GM18861 (cell line): Measurements from ENCODE around the gene IL10RA.
A peak's percentile ranks its signal among the peaks of the same experiment; 100 is the strongest.
"Not testable (repeated sequence)": the region's sequence is repeated elsewhere in the genome, so short reads cannot be mapped to it uniquely, and the experiment has no call there.

Source experiments
- ATAC-seq: cut with Tn5 transposase; IDR thresholded peaks from one replicate; pipeline ENCODE4 v1.9.1; 2021; ENCODE audit not compliant: unreplicated experiment

IL10RA gene

DNA sequence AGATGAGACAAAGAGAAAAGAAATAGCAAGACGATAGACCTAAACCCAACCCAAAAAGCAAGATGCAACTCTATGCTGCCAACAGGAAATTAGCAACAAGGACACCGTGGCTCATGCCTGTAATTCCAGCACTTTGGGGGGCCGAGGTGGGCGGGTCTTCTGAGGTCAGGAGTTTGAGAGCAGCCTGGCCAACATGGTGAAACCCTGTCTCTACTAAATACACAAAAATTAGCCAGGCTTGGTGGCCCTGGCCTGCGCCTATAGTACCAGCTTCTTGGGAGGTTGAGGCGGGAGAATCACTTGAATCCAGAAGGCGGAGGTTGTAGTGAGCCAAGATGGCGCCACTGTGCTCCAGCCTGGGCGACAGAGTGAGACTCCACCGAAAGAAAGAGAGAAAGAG lies 24.3 kb upstream of the IL10RA start:
- ATAC-seq = no peak

DNA sequence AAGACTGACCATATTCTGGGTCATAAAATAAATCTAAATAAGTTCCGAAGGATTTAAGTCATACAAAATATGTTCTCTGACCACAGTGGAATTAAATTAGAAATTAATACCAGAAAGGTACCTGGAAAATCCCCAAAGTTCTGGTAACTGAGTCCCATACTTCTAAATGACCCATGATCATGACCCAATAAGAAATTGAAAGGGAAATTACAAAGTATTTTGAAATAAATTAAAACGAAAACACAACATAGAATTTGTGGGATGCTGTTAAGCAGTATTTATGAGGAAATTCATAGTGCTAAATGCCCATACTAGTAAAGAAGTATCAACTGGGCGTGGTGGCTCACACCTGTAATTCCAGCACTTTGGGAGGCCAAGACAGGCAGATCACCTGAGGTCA lies 23.4 kb upstream of the IL10RA start:
- ATAC-seq = no peak

DNA sequence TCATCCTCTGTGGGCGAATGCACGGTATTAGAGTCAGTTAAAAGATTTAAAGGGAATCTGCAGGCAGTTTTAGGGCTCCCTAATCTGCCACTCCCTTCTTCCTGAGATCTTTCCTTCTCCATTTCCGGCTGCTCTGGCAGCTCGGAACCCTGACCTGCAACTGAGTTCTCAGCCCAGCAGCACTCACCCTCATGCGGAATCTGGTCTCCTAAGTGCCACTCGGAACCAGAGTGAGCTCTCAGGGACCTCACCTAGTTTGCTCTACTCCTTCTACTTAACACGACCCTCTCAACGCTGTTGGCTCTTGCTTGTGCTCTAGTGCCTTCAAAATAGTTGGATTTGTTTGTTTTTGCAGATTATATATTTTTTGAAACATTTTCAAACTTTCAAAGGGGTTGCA lies 19.3 kb upstream of the IL10RA start:
- no peak for ATAC-seq

DNA sequence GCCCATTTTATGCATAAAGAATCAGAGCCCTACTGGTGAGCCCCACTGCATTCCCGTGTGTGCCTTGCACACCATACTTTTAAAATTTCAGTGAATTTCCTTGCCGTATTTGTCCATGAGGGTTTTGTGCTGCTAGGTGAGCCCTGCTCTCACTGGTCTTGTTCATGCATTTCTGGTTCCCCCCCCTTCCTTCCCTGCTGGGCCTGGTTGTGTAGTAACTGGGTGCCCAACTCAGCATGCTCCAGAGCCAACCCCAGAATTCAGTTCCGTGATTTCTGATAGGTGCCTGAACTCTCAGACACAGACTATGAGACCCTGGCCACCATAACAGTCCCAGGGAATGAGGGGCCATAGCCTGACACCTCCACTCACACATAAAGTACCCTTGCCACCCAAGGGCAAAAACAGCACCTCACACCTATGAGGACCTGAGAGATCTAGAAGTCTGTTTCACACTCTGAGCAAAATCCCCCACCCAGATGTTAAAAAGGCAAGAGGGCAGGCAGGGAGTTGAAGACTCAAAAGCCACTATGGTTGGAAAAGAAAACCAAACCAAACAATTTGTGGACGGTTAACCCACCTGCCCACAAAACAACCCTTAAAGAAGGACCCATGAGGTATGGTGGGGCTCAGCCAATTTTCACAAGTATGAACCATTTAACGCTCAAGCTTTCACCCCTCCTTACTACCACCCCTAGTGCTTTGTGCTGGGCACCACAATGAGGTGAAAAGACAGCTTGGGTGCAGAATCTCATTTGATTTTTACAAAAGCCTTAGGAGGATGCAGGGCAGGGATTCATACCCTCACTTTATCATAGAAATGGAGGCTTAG lies 16.8 kb upstream of the IL10RA start:
- no peak for ATAC-seq

DNA sequence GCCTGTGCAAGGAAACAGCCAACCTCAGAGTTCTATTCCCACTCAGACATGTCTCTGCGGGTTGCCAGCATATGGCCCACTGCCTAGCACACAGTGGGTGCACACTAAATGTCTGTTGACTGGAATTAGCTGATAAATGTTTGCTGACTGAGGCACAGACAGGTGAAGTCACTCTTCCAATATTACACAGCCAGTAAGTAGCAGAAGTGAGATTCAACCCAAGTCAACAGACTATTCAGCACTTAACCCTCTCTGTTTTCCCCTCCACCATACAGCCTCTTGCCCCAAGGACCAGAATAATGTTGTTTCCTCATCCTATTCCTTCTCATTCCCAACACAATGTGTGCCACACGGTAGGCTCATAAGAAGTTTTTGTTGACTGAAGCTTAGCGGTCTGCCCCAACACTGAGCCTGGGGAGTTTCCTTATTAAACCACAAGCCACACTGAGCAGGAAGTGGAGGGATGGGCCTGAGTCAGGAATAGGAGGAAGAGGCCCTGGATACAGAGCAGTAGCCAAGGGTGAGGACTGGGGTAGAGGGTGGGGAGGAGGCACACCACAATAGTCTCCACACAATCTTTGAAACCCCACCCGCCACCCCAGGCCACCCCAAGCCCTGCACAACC lies 15.7 kb upstream of the IL10RA start:
- no peak for ATAC-seq

DNA sequence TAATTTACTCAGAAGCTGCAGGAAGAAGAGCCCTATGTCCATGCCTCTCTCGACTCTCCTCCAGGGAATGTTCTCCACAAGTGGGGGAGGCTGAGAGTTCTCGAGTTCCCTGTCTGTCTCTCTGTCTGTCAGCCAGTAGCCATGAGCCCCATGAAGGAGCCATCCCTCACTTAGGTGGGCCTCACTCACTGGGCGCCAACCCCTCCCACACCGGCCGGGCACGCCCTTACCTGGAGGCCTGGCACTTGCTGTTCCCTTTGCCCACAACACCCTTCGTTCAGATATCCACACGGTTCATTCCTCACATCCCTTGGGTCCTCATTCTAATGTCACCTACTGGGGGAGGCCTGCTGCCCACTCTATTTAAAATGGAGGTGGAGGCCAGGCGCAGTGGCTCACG lies 14.2 kb upstream of the IL10RA start:
- ATAC-seq = no peak

DNA sequence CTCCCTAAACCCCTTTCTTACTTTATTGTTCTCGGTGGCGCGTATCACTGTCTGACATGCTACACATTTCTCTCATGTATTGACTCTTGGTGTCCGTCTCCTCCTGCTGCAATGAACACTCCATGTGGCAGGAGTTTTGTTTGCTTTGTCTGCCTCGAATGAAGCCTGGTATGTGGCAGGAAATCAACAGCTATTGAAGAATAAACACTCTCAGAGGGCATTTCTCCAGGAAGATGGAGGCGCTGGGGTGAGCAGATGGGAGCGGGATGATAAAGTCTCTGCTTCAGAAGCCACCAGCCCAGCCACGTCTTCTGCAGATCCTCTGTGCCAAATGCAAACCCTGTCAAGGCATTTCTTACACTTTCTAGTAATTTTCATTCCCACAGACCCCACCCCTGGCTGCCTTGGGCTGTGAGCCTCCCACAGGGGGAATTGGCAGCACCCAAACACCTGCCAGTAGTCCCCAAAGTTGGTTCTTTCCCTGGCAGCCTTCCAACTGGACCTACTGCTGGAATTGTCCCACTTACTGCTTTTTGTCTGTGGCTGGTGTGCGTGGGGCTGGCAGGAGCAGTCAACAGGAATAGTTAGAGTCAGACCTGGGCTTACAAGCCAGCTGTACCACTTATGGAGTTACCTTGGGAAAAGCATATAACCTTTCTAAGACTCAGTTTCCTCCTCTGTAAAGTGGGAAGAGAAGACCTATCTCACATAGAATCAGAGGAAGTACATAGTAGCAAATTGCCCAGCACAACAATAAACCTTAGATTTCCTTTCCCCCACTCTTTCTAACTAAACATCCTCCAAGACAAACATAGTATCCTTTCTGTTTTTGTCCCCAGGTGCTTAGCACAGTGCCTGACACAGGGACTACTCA lies 13.3 kb upstream of the IL10RA start:
- no peak for ATAC-seq

DNA sequence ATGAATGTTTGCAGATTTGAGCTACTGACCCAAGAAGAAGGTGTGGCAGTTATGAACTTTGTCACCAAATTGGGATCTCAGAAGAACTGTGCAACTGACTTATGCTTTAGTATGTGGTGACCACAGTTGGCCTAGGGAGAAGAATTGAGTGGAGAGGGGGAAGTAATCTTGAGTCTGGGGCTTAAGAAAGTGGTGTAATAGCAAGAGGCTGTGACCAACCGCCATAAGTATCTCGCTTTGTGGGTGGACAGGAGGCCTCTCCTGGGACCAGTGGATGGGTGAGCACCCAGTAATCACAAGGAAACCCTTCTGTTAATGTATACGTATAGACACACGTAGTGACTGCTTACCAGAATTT lies 12.7 kb upstream of the IL10RA start:
- no peak for ATAC-seq

DNA sequence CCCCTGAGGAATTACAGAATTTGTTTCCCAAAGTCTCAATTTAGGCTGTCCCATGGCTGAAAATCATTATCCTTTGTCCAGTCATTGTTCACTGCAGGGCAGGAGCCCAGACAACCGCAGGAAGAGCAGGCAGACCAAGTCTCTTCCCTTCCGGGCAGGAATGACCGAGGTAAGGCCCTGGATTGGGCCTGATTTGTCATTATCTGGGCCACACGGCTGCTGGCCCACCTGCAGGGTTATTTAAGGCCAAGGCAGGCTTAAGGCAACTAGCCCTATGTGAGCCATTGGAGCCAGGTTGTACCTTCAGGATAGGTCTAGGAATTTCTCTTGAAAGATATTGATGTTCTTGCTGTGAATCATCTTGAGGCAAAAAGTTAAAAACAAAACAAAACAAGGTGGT lies 9.7 kb upstream of the IL10RA start:
- ATAC-seq = no peak

DNA sequence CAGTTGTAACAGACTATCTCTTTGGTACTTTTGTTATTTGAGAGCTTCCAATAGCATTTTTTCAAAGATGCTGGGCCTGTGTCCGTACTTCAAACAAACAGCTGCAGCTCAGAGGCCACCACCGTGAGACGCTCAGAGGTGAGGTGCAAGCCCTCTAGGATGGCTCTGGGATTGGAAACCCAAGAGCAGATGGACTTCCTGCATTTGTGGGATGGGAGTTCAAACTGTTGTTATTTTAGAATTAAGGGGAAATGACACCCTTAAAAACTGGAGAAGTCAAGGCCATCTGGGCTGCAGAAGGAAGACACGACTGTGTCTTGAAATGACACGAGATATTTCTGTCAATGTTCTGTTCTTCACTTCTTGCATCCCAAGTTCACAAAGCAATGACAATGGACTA lies 9.2 kb upstream of the IL10RA start:
- no peak for ATAC-seq

DNA sequence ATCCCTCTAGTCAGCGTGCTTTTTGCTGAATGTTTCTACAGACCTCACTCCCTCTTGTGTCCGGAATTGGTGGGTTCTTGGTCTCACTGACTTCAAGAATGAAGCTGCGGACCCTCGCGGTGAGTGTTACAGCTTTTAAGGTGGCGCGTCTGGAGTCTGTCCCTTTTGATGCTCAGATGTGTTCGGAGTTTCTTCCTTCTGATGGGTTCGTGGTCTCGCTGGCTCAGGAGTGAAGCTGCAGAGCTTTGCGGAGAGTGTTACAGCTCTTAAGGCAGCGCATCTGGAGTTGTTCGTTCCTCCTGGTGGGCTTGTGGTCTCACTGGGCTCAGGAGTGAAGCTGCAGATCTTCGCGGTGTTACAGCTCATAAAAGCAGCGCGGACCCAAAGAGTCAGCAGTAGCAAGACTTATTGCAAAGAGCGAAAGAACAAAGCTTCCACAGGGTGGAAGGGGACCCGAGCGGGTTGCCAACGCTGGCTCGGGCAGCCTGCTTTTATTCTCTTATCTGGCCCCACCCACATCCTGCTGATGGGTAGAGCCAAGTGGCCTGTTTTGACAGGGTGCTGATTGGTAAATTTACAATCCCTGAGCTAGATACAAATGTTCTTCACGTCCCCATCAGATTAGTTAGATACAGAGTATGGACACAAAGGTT lies 8.5 kb upstream of the IL10RA start:
- not testable (repeated sequence) for ATAC-seq

DNA sequence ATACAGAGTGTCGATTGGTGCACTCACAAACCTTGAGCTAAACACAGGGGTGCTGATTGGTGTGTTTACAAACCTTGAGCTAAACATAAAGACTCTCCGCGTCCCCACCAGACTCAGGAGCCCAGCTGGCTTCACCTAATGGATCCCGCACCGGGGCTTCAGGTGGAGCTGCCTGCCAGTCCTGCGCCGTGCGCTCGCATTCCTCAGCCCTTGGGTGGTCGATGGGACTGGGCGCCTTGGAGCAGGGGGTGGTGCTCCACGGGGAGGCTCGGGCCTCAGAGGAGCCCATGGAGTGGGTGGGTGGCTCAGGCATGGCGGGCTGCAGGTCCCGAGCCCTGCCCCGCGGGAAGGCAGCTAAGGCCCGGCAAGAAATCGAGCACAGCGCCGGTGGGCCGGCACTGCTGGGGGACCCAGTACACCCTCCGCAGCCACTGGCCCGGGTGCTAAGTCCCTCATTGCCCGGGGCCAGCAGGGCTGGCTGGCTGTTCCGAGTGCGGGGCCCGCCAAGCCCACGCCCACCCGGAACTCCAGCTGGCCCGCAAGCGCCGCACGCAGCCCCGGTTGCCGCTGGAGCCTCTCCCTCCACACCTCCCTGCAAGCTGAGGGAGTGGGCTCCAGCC lies 7.8 kb upstream of the IL10RA start:
- not testable (repeated sequence) for ATAC-seq

DNA sequence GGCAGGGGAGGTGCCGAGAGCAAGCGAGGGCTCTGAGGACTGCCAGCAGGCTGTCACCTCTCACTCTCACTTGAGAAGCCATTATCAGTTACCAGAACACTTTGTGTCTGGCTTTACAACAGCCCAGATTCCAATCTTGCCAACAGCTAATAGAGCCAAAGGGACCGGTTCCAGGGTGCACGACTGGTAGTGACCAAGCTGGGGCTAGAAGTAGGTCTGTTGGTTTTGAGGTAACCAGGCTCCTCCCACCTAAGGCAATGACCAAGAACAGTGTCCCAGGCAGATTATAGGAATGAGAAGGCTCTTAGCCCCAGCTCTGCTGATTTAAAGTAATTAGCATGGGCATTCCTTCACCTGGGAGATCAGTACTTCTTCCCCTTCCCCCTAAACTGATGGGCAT lies 7.2 kb upstream of the IL10RA start:
- ATAC-seq = no peak

DNA sequence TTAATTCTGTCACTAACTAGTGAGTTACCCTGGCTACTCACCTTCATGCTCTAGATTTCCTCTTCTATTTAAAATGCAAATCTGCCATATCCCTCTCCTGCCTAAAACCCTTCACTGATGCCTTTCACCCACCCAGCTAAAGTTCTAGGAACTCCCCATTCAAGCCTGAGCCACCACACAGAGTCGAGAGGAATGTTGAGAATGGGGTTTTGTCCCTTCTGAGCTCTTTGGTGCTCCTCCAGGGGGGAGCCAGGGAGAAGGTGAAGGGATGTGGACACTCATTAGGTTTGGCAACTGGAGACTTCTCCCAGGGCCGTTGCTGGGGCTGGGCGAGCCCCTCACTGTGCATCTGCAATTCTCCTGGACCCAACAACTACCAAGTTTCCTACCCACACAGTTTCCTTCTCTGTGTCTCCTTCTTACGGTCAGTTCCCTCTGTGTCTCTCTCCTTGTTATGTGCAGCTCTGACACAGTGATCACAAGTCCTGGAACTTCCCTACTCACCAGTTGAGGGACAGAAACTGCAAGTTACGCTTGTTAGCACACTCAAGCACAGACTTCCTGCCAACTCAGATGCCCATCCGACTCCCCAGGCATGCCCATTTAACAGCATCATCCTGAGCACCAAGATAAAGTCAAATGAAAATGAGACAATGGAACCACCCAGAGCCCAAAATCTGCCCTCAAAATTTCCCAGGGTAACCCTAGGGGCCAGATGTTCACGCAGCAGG lies 6.5 kb upstream of the IL10RA start:
- peak; percentile 61 for ATAC-seq

DNA sequence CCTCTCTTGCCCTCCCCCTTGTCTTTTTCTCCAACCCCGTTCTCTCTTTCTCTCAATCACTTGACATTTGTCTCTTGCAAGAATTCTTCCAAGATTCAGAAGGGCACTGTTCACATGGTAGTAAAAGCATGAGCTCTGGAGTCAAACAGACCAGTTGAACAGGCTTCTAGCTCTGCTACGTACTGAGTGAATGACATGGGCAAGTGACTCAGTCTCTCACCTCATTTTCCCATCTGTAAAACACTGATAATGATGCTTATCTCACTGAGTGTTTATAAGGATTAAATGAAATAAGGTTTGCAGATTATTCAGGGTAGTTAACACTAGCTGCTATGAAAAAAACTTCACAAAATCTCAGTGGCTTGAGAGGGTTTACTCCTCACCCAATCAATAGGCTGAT lies 5.9 kb upstream of the IL10RA start:
- no peak for ATAC-seq

DNA sequence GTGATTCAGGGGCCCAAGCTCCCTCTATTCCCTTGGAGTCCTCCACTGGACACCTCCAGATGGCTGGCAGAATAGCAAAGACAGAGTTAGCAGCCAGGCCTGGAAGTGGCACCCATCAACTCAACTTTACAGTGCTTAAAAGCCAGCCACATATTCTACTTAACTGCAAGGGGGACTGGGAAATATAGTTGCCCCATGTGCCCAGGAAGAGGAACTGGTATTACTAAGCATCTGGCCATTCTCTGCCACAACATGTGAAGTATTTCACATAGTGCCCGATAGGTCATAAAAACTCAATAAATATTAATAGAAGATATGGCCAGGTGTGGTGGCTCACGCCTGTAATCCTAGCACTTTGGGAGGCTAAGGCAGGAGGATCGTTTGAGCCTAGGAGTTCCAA lies 5.5 kb upstream of the IL10RA start:
- no peak for ATAC-seq

DNA sequence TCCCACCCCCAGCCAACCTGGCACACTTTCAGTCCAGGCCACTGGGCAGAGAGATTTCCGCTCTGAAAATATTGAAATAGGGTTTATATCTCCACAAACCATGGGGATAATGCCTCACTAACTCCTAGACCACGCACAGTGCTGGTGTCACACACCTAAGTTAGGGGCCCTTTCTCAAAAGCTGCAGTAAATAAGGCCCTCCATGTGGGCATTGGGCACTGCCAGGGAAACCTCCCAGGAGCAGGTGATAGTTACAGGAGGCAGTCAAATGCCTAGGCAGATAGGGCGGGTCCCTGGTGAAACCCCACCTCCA lies 3.1 kb upstream of the IL10RA start:
- no peak for ATAC-seq

DNA sequence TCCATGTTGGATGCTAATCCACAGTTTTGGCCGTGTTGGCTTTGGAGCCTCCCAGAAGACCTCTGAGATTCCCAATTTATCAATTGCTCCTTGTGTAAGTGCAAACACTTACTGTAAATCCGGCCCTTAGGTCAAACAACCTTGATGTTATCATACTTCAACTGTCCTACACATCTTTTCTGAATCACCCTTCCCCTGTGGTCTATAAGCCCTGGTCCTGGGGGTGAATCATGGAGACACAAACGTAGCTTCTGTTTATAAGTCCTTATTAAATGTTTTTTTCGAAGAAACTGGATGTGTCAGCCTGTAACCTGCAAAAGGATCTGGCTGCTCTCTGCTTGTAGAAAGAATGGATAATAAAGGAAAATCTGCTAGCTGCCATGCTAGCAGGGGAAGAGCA lies 1.7 kb upstream of the IL10RA start:
- ATAC-seq = no peak

DNA sequence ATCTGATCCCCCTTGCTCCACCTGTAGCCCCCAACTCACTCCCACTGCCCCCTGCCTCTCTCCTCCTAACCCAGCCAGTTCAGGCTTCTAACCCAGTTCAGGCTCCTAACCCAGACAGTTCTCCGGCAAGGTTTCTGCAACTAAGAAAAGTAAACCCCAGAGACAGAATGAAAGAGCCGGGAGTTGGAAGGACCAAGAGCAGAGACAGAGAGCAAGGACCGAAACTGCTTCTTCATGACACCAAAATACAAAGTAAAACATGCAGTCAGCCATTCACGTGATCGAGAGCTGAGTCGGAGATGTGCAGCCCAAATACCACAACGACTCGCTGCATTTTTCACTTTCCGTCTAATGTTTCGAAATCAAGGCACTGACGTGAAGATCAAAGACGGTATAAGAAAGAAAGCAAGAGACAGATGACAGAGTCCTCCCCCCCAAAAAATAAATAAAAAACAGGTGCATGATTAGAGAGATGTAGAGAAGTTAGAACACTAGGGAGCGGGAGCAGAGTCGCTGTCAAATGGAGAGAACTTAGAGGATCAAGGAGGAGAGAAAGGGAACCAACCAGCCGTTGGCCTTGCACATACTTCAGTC lies 884 bp downstream of the IL10RA start:
- ATAC-seq = peak; percentile 32
